GM12878 (cell line): ENCODE measurements around the gene BCORL1. TPM values are rescaled to one million over a fixed set of nuclear protein-coding genes. Genes with fewer than 3 reads are reported as not detected.

Experiments used
- ATAC-seq: fragments of 200-7000 bp; cut with Tn5 transposase; 3 replicates; pipeline ENCODE4 v1.9.1; 2020; ENCODE audit warnings: mild to moderate bottlenecking, moderate library complexity
- BruUV-seq: library from RNA; stranded (reverse); fragments of 400-500 nt; replicated peaks from 2 replicates; lab custom pipeline; 2021; lab: Mats Ljungman, UMichigan
- CTCF ChIA-PET: fragments of 300-600 bp; sonication (Branson Sonifier 250); formaldehyde crosslinking; extraction: SDS; loops from one replicate; lab custom pipeline; 2021; ENCODE audit warnings: inconsistent platforms; lab: Yijun Ruan, JAX
- POLR2A ChIA-PET: fragments of 350-600 bp; formaldehyde crosslinking; extraction: SDS; loops from one replicate; lab custom pipeline; 2021; ENCODE audit warnings: inconsistent platforms; lab: Charles Lee
- RAD21 ChIA-PET: fragments of 300-600 bp; sonication (Branson Sonifier 250); formaldehyde crosslinking; loops from one replicate; lab custom pipeline; 2023; ENCODE audit warnings: antibody characterized with exemption; ENCODE audit not compliant: unreplicated experiment; lab: Charles Lee
- SMC1A ChIA-PET: fragments of 300-600 bp; sonication (Branson Sonifier 250); formaldehyde crosslinking; loops from one replicate; lab custom pipeline; 2023; ENCODE audit not compliant: unreplicated experiment, uncharacterized antibody; lab: Charles Lee
- DNase-seq: peaks from one replicate; pipeline ENCODE4 v3.0.0-alpha.2; 2011; ENCODE audit warnings: low read depth, low spot score
- FAIRE-seq: peaks from 3 replicates; lab custom pipeline; 2011; peaks lifted over from hg19 to GRCh38; lab: Jason Lieb, UNC
- H2AFZ ChIP-seq: 2 replicates; pipeline ENCODE4 v1.6.0; 2011; ENCODE audit warnings: low read depth, low read length, control low read depth; ENCODE audit not compliant: control insufficient read depth
- H3K27ac ChIP-seq: 2 replicates; pipeline ENCODE4 v1.5.1; 2011; ENCODE audit warnings: control low read depth; ENCODE audit not compliant: control insufficient read depth, insufficient read depth
- H3K27me3 ChIP-seq, 2 experiments: replicated peaks in 1 of 2; 2 replicates each; pipeline versions ENCODE4 v1.6.0 to v1.6.1; 2011; ENCODE audit warnings: low read length in 1 of 2; ENCODE audit not compliant: control insufficient read depth in 2 of 2, insufficient read depth in 2 of 2
- H3K36me3 ChIP-seq, 2 experiments: 2 replicates each; pipeline ENCODE4 v1.5.1; 2011; ENCODE audit warnings: low read length in 1 of 2; ENCODE audit not compliant: control insufficient read depth in 2 of 2, insufficient read depth in 2 of 2
- H3K4me1 ChIP-seq: 2 replicates; pipeline ENCODE4 v1.6.1; 2011; ENCODE audit warnings: mild to moderate bottlenecking, low read length, moderate library complexity, mixed read lengths; ENCODE audit not compliant: control insufficient read depth, insufficient read depth
- H3K4me2 ChIP-seq: 2 replicates; pipeline ENCODE4 v1.6.0; 2011; ENCODE audit warnings: control low read depth; ENCODE audit not compliant: control insufficient read depth, insufficient read depth
- H3K4me3 ChIP-seq: fragments of 200-600 bp; sonication (generic); 2 replicates; pipeline ENCODE4 v1.5.1; 2016
- H3K79me2 ChIP-seq: 2 replicates; pipeline ENCODE4 v1.6.0; 2011; ENCODE audit warnings: low read length; ENCODE audit not compliant: control insufficient read depth, insufficient read depth
- H3K9ac ChIP-seq: 2 replicates; pipeline ENCODE4 v1.8.0; 2011; ENCODE audit warnings: low read length, control low read depth, mixed read lengths; ENCODE audit not compliant: control insufficient read depth, insufficient read depth
- H3K9me3 ChIP-seq: replicated peaks from 3 replicates; pipeline ENCODE4 v1.5.1; 2011; ENCODE audit warnings: mild to moderate bottlenecking, low read length; ENCODE audit not compliant: control insufficient read depth, insufficient read depth
- H4K20me1 ChIP-seq: 2 replicates; pipeline ENCODE4 v1.6.0; 2011; ENCODE audit not compliant: control insufficient read depth, insufficient read depth
- CREB1 ChIP-seq: IDR thresholded peaks from 2 replicates; pipeline ENCODE4 v1.6.1; 2012; ENCODE audit warnings: low read depth, mild to moderate bottlenecking, inconsistent platforms
- DPF2 ChIP-seq: fragments of 450-650 bp; IDR thresholded peaks from 2 replicates; pipeline ENCODE4 v1.6.1; 2017; ENCODE audit warnings: mild to moderate bottlenecking
- ETV6 ChIP-seq, 2 experiments: fragments of 450-650 bp in 1 of 2; IDR thresholded peaks in 1 of 2; conservative IDR thresholded peaks in 1 of 2; 2 replicates each; pipeline ENCODE4 v1.6.1; 2014; ENCODE audit warnings: antibody characterized with exemption in 1 of 2, borderline replicate concordance in 1 of 2, low read depth in 1 of 2, mild to moderate bottlenecking in 1 of 2, moderate library complexity in 1 of 2
- GABPA ChIP-seq: IDR thresholded peaks from 2 replicates; pipeline ENCODE4 v1.6.1; 2014; ENCODE audit warnings: antibody characterized with exemption, low read depth, mild to moderate bottlenecking, inconsistent platforms
- KDM1A ChIP-seq: fragments of 200-600 bp; sonication (generic); IDR thresholded peaks from 2 replicates; pipeline ENCODE4 v1.6.1; 2016; ENCODE audit warnings: borderline replicate concordance
- MYB ChIP-seq: fragments of 150-350 bp; IDR thresholded peaks from 2 replicates; pipeline ENCODE4 v1.6.1; 2014; ENCODE audit warnings: mild to moderate bottlenecking, low read depth, low read length, borderline replicate concordance
- NRF1 ChIP-seq: conservative IDR thresholded peaks from 2 replicates; pipeline ENCODE4 v1.6.1; 2011; ENCODE audit warnings: mild to moderate bottlenecking, low read depth, low read length, improper control_type of control experiment
- SREBF1 ChIP-seq: IDR thresholded peaks from 2 replicates; pipeline ENCODE4 v1.6.1; 2012; ENCODE audit warnings: mild to moderate bottlenecking, low read length
- SUPT20H ChIP-seq: IDR thresholded peaks from 2 replicates; pipeline ENCODE4 v1.6.1; 2011; ENCODE audit warnings: low read depth, mild to moderate bottlenecking, low read length, moderate library complexity, borderline replicate concordance; ENCODE audit not compliant: control insufficient read depth
- TCF3 ChIP-seq: IDR thresholded peaks from 2 replicates; pipeline ENCODE4 v1.6.1; 2012; ENCODE audit warnings: low read depth, mild to moderate bottlenecking, low read length, borderline replicate concordance; ENCODE audit not compliant: insufficient read depth
- ZNF217 ChIP-seq: fragments of 450-650 bp; IDR thresholded peaks from 2 replicates; pipeline ENCODE4 v1.6.1; 2017; ENCODE audit warnings: antibody characterized with exemption, mild to moderate bottlenecking
- ZNF622 ChIP-seq: fragments of 450-650 bp; IDR thresholded peaks from 2 replicates; pipeline ENCODE4 v1.6.1; 2017; ENCODE audit warnings: mild to moderate bottlenecking, inconsistent platforms
- WGBS: methylation state at CpG from one replicate; pipeline ENCODE4 v1.1.6; 2016; ENCODE audit warnings: low lambda C conversion rate; ENCODE audit not compliant: insufficient replicate concordance, insufficient coverage; ENCODE audit errors: missing lambda C conversion rate; 5-methylcytosine and 5-hydroxymethylcytosine counted together
- in situ Hi-C: fragments of 300-500 bp; cut with MboI; formaldehyde crosslinking; loops from 9 replicates; pipeline ENCODE4 v1.14.3; 2018; ENCODE audit warnings: mixed read lengths
- intact Hi-C: fragments of 100-400 bp; cut with micrococcal nuclease; formaldehyde crosslinking; loops from one replicate; pipeline ENCODE4 v1.14.2; 2022; ENCODE audit not compliant: unreplicated experiment
- polyA plus RNA-seq, 11 experiments: library from polyadenylated mRNA; depleted of rRNA in 4 of 11; unstranded in 6 of 11; stranded (reverse) in 5 of 11; fragments of >200 nt; fragmentation: Nextera tagmentation in 4 of 11; fragmentation: Illumina TruSeq in 1 of 11; extraction: Ambion mirVana in 4 of 11; extraction: Trizol in 1 of 11; gene quantifications; 1 replicate in 1 of 11; 2 replicates in 10 of 11; pipeline versions ENCODE4 v1.2.1 to v1.2.3, GENCODE V29; 2011 to 2016; ENCODE audit warnings: inconsistent platforms in 2 of 11, missing spikeins in 2 of 11, low read depth in 1 of 11
- total RNA-seq, 4 experiments: library from RNA; depleted of rRNA in 3 of 4; stranded (reverse); fragments of >200 nt in 3 of 4; fragmentation: Illumina TruSeq in 1 of 4; extraction: Trizol in 1 of 4; gene quantifications; 2 replicates each; pipeline versions ENCODE4 v1.2.1 to v1.2.3, GENCODE V29; 2013 to 2021
- TF ChIP-seq, protein P1 (sequence below): IDR thresholded peaks from 2 replicates; pipeline ENCODE4 v1.6.1; 2011; ENCODE audit warnings: mild to moderate bottlenecking, low read depth, low read length, moderate library complexity; ENCODE audit not compliant: insufficient replicate concordance
- TF ChIP-seq, protein P2 (sequence below): fragments of 450-650 bp; IDR thresholded peaks from 2 replicates; pipeline ENCODE4 v1.6.1; 2017; ENCODE audit warnings: mild to moderate bottlenecking
- TF ChIP-seq, protein P3 (sequence below): fragments of 450-650 bp; formaldehyde crosslinking; IDR thresholded peaks from 2 replicates; pipeline ENCODE4 v1.4.0; 2020; ENCODE audit warnings: mild to moderate bottlenecking, moderate library complexity

Gene BCORL1
- total and polyA plus RNA-seq, 10 of the 15 experiments (the other 5 are each of a cell fraction or from before 2014, with no cell fraction given), result 0.16 to 7.2 (median 0.94) TPM

DNA sequence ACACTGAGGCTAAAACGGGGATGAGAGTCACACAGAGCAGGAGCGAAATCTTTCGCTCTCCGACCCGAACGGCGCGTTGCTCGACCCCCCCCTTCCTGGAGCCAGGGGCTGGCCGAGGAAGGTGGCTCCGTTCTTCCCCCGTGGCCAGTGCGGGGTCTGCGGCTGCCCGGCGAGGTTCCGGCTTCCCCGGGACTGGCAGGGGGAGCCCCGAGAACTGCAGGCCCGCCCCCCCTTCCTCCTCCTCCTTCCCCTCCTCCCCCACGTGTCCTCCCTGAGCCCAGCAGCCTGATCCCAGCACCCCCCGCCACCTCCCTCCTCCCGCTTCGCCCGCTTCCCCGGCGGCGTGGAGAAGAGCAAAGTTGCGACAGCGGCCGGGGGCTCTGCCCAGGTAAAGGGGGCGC, 2.4 kb upstream of the BCORL1 start:
- POLR2A ChIA-PET, result no interaction called here
- no peak overlapping the region for H3K4me3 ChIP-seq
- BruUV-seq, result no TSS peak
- no peak overlapping the region for H2AFZ ChIP-seq
- intact Hi-C loops (no loop called here), in situ Hi-C loops (no loop called here)
- 37% methylated on average over 18 of the region's 32 CpGs for WGBS
- DNase-seq (no peak), FAIRE-seq (no peak), ATAC-seq (peak; percentile 17)
- H3K79me2 ChIP-seq, result no peaks in the 10 kb centered on the region
- H3K4me2 ChIP-seq, result peak overlapping the region; percentile 42; the same call in 1 of the 2 replicates
- no peaks in the 10 kb centered on the region; the same call in 2 of the 3 replicates for H3K9me3 ChIP-seq
- RAD21 ChIA-PET, result no interaction called here
- no peak overlapping the region for H3K9ac ChIP-seq
- CTCF ChIA-PET, result interaction anchor here (0.8 to 1.1 kb wide), 2 partner anchors 22 to 44 kb away, joined by 3 to 4 read pairs; no protein-coding TSS in a partner anchor
- H3K4me1 ChIP-seq, result peaks cover 5% of the 10 kb centered on the region; the same call in 1 of the 2 replicates
- no peaks in the 10 kb centered on the region for H3K36me3 ChIP-seq
- H3K27me3 ChIP-seq, result no peaks in the 10 kb centered on the region
- no peaks in the 10 kb centered on the region for H4K20me1 ChIP-seq
- H3K27ac ChIP-seq, result no peak overlapping the region
- SMC1A ChIA-PET, result no interaction called here
- TF ChIP-seq, protein P1, sequence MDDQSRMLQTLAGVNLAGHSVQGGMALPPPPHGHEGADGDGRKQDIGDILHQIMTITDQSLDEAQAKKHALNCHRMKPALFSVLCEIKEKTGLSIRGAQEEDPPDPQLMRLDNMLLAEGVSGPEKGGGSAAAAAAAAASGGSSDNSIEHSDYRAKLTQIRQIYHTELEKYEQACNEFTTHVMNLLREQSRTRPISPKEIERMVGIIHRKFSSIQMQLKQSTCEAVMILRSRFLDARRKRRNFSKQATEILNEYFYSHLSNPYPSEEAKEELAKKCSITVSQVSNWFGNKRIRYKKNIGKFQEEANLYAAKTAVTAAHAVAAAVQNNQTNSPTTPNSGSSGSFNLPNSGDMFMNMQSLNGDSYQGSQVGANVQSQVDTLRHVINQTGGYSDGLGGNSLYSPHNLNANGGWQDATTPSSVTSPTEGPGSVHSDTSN, result no peak
- TF ChIP-seq ZNF217 (no peak), MYB (no peak), NRF1 (no peak), DPF2 (no peak), SREBF1 (no peak), ZNF622 (no peak), GABPA (no peak), TCF3 (no peak), CREB1 (no peak), ETV6 (conservative IDR thresholded peaks at IDR 0.05 in 1 of 2, IDR thresholded peaks at IDR 0.05 in 1 of 2; ENCODE audit: borderline replicate concordance in 1 of 2, low read depth in 1 of 2) (no peak), SUPT20H (no peak), KDM1A (no peak)
- TF ChIP-seq, protein P2, sequence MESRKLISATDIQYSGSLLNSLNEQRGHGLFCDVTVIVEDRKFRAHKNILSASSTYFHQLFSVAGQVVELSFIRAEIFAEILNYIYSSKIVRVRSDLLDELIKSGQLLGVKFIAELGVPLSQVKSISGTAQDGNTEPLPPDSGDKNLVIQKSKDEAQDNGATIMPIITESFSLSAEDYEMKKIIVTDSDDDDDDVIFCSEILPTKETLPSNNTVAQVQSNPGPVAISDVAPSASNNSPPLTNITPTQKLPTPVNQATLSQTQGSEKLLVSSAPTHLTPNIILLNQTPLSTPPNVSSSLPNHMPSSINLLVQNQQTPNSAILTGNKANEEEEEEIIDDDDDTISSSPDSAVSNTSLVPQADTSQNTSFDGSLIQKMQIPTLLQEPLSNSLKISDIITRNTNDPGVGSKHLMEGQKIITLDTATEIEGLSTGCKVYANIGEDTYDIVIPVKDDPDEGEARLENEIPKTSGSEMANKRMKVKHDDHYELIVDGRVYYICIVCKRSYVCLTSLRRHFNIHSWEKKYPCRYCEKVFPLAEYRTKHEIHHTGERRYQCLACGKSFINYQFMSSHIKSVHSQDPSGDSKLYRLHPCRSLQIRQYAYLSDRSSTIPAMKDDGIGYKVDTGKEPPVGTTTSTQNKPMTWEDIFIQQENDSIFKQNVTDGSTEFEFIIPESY, result no peak
- TF ChIP-seq, protein P3, sequence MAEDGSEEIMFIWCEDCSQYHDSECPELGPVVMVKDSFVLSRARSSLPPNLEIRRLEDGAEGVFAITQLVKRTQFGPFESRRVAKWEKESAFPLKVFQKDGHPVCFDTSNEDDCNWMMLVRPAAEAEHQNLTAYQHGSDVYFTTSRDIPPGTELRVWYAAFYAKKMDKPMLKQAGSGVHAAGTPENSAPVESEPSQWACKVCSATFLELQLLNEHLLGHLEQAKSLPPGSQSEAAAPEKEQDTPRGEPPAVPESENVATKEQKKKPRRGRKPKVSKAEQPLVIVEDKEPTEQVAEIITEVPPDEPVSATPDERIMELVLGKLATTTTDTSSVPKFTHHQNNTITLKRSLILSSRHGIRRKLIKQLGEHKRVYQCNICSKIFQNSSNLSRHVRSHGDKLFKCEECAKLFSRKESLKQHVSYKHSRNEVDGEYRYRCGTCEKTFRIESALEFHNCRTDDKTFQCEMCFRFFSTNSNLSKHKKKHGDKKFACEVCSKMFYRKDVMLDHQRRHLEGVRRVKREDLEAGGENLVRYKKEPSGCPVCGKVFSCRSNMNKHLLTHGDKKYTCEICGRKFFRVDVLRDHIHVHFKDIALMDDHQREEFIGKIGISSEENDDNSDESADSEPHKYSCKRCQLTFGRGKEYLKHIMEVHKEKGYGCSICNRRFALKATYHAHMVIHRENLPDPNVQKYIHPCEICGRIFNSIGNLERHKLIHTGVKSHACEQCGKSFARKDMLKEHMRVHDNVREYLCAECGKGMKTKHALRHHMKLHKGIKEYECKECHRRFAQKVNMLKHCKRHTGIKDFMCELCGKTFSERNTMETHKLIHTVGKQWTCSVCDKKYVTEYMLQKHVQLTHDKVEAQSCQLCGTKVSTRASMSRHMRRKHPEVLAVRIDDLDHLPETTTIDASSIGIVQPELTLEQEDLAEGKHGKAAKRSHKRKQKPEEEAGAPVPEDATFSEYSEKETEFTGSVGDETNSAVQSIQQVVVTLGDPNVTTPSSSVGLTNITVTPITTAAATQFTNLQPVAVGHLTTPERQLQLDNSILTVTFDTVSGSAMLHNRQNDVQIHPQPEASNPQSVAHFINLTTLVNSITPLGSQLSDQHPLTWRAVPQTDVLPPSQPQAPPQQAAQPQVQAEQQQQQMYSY, result no peak
